ENCODE measurements around the gene HNRNPL.
"Not testable (repeated sequence)": the region's sequence is repeated elsewhere in the genome, so short reads cannot be mapped to it uniquely, and the experiment has no call there.

Gene HNRNPL

DNA sequence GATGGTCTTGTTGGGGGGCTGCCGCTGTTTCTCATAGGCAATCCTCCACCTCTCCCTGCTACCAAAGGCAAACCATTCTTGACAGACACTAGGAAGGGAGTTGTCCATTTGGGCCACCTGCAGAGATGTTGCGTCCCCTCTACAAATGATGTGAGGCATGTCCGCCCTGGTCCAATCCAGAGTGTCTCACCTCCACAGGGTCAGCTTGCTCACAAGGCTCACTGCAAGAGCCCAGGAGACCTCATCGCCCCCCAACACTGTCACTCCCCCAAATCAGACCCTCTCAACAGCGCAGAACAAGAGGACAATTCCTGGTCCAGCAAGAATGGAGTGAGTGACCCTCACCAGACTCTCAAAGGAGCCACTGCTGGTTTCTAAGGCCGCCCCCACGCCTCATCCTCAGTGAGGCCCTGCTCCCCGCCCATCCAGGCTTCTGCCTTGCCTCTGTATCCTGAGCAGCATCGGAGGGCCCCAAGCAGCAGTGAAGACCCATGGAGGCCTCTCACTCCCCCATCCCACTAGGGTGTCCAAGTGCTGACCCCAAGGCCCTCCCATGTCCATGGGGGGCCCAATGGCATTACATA lies 6.5 kb downstream of the HNRNPL start:
- no peak for DNase-seq

- DNase-seq, result peak; percentile 51
Observed at GRCh38 chr19:38842439-38843174, 7.2 kb downstream of the HNRNPL start.

DNA sequence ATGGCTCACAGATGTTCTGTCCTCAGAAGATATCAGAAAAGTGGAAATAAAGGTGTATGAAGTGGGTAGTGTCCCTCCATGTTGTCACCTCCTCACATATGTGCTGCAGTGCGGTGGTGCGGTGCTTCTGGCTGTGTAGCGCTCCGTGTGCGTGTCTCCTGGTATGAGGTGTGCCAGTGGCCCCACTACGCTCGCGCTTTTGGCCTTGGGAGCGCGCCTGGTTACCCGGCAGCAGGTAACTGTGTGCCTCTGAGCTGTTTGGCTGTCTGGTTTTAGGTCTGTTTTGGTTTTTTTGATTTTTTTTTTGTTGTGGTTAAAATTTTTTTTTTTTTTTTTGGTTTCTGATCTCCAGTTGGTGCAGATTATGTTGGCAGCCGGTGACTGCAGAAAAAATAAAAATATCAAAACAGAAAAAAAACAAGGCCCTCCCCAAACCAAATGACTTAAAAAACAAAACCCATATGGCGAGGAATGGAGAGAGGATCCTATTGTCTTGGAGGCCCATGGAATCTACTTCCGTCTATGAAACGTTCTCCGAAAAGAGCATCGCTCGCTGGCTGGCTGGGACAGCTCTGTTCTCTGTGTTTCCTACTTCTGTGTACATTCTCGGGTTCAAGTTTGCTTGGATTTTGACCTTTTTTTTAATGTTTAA lies 7.9 kb downstream of the HNRNPL start:
- peak; percentile 65 for DNase-seq

DNA sequence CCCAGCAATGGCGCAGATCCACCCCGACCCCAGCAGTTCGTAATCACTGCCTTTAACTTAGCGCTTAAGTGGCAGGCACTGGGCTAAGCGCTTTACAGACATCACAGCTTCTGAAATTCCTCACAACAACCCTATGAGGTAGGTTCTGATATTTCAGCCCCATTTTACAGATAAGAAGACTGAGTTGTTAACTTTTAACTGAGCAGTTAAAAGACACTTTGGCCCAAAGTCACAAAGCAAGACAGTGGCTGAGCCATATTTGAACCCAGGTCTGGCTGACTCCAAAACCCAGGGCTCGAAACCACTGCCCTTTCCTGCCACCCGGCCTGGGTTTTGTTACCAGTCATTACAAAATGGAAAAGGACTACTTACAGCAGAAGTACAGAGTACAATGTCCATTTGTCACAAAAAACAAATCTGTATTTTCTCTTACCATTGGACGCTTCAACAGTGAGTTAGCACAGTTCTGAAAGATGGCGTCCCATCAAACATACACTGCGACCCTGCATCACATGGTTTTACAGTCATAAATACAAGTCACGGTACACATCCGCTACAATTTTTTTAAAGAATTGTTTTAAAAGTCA lies 8.5 kb downstream of the HNRNPL start:
- DNase-seq, result no peak

- DNase-seq, result no peak
Observed at GRCh38 chr19:38840583-38840968, 9.2 kb downstream of the HNRNPL start.

DNA sequence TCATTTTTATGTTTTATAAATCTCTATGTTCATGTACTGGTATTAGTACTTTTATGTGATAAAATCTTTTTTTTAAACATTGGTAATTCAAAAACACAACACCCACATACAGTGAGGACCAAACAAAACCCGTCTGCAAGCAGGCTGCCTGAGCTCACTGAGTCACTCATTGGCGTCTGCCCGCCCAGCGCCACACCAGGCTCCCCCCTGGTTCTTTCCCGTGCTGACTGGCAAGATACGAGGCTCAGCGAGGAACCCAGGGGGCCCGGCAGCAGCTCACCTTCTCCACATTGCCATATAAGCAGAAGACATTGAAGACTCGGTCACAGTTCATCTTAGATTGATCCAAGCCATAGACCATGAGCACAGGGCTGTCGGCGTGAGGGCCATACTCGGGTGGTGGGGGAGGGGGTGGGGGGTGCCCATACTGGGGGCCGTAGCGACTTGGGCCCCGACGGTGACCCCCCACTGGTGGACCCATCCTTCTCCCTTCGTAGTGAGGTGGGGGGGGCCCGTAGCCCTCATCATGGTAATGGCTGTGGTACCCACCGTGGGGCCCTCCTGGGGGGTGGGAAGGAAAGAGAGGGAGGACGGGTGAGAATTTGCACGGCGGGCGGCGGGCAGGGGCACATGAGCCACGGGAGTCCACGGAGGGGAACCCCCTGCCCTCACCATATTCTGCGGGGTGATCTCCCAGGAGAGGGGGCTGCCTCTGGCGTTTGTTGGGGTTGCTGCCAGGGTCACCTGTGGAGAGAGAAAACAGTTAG lies 9.8 kb downstream of the HNRNPL start:
- no peak for DNase-seq

- no peak for DNase-seq
Observed at GRCh38 chr19:38838986-38839761, 10.6 kb downstream of the HNRNPL start.

GRCh38 chr19:38838208-38838985 lies 11.4 kb downstream of the HNRNPL start:
- DNase-seq, result no peak

DNA sequence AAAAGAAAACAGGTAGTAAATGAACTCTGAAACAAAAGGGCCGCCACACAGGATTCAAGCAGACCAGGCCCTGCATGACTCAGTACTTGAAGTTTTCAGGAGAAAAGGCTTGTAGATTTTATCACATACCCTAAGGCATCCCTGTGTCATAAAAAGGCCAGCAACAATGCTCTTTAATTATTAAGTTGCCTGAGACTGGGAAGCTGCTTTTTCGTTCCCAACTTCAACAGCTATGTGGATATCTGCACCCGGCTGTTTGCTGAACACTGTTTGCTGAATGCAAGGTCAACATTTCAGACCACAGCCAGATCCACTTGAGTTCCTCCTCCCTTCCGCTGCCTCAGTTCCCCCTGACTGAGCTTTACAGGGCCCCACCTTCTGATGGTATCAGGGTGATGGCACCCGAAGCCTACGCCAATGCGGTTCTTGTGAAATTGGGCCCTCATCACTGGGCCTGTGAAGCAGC lies 12.1 kb downstream of the HNRNPL start:
- DNase-seq, result no peak

DNA sequence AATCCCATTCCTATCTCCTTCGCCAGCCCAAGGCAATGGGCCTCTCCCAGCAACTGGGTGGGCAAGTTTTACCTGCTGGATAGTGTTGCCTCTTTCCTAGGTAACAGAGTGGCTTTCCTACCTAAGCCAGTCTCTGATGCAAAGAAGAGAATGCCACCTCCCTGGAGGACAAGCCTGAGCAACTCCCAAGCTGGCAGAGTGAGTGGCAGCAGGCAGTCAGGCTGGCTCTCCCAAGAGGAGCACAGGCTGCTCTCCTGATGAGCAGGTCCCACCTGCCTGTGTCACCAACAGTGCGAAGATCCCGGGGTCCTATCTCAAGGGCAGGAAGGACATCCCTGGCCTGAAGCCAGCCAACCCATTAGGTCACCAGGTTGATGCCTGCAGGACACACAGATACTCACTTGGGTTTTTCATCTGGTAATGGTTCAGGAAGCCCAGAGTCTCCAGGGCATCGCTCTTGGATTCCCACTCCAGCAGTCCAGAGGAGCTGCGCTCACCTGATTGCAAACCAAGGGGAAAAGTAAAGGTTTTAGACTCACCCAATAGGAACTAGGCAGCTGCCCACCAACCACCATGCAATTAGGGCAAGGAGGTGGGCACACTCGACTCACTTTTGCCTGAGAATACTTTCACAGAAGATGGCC lies 12.7 kb downstream of the HNRNPL start:
- no peak for DNase-seq

DNA sequence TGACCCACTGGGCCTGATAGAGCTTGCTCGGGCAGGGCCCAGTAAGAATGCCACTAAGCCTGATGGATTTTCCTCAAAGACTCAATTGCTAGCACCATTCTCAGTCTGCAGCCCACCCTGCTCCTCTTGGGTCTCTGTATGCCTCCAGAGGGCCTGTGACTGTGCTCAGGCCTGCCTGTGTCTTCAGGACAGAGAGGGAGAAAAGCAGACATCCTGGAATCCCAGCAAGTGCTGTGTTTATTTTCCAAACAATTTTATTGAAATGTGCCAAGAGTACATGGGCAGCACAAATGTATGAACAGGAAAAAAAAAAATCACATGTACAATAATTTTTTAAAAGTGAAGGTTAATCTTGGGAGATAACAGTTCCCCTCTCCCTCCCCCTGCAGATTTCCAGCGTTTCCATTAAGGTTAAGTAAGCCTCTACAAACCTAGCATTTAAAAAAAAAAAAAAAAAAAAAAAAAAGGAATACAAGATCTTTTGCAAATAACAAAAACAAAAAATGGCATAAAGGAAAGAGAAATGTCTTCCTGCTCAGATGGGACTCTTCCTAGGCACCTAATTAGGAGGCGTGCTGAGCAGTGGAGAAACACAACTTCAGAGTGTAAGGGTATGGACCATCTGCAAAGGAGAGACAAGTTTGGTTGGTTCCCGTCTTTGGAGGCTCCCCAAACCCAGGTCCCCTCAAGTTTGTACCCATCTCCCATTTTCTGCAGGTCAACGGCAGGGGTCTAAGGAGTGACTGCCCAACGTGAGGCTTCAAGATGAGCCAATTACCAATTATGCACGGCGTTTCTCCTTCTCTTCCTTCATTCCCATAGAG lies 13.4 kb downstream of the HNRNPL start:
- DNase-seq, result no peak

- no peak for DNase-seq
Observed at GRCh38 chr19:38834590-38834989, 15.2 kb downstream of the HNRNPL start.

DNA sequence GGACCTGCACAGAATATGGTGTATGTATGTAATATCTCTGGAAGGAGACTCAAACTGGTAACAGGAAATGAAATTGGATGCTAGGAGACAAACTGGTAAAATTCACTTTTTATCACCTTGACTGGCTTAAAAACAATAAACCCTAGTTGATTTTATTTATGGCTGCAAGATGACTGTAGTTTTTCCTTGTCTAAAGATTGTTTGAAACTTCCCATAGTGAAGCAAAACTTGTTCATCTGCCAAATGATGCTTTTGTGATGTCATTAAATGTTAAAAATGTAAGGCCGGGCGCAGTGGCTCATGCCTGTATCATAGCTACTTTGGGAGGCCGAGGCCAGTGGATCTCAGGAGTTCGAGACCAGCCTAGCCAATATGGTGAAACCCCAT lies 15.7 kb downstream of the HNRNPL start:
- DNase-seq, result no peak

DNA sequence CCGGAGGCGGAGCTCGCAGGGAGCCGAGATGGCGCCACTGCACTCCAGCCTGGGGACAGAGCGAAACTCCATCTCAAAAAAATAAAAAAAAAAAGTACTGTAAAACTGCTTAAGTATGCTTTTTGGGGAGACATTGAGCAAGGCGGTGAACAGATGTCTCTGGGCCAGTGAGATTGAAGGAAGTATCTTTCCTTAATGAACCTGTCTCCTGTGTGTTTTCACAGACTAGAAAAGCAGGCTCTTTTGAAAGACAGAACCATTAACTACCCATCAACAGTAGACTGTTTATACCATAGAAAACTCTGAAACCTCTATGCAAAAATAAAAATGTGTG lies 16.7 kb downstream of the HNRNPL start:
- no peak for DNase-seq

- DNase-seq, result no peak
Observed at GRCh38 chr19:38831142-38831605, 18.6 kb downstream of the HNRNPL start.

DNA sequence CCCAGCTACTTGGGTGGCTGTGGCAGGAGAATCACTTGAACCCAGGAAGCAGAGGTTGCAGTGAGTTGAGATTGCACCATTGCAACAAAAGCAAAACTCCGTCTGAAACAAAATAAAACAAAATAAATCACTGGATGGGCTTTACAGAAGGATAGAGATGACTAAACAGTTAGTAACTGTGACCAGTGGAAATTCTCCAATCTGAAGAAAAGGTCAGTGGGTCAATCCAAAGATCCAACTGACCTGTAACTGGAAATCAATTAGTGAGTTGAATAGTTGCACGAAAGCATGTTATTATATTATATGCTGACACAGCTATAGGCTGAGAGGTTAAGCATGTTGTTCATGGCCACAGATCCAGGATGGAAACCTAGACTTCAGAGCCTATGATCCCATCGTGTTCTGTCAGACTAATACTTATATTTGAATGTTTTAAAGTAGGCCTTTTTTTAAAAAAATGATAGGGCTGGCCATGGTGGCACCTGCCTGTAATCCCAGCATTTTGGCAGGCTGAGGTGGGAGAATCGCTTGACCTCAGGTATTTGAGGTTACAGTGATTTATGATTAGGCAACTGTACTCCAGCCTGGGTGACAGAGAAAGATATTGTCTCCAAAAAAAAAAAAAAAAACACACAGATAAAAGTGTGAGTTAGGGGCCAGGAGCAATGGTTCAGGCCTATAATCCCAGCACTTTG lies 19.6 kb downstream of the HNRNPL start:
- no peak for DNase-seq

DNA sequence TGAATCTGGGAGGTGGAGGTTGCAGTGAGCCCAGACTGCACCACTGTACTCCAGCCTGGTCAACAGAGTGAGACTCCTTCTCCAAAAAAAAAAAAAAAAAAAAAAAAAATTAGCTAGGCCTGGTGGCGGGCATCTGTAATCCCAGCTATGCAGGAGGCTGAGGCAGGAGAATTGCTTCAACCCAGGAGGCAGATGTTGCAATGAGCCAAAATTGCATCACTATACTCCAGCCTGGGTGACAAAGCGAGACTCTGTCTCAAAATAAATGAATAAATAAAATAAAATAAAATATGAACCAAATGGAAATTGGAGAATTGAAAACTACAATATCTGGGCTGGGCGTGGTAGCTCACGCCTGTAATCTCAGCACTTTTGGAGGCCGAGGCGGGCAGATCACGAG lies 20.6 kb downstream of the HNRNPL start:
- not testable (repeated sequence) for DNase-seq

DNA sequence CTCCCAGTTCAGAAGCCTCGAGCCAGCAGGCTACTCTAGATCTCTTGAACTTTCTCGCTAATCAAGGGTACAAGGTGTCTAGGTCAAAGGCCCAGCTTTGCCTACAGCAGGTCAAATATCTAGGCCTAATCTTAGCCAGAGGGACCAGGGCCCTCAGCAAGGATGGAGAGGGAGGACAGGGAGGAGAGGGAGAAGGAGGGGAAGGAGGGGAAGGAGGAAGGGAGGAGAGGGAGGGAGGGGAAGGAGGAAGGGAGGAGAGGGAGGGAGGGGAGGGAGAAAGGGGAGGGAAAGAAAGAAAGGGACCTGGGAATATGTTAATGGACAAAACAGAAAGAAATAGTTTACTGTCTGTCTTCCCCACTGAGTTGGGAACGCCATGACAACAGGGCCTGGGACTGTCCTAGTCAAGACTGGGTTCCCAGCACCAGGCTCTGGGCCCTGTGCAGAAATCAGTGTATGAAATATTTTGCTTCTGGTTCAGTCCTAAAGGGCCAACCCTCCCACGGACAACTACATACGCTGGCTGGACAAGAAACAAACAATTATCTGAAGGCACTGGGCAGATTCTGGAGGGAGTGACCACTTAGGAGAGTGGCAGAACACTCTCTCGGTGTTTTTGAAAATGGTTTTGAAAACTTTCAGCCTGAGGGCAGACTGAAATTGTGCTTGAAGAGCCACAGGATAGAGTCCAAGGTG lies 22.8 kb downstream of the HNRNPL start:
- no peak for DNase-seq

- not testable (repeated sequence) for DNase-seq
Observed at GRCh38 chr19:38825936-38826335, 23.9 kb downstream of the HNRNPL start.

All from effector CD4-positive, alpha-beta T cell (primary cell).